Limb (tissue), 2 donors: ENCODE results near the gene ZDHHC1.
"Not testable (repeated sequence)": the region's sequence is repeated elsewhere in the genome, so short reads cannot be mapped to it uniquely, and the experiment has no call there.

Experiments
- DNase-seq, 2 donors: peaks; one replicate each; pipeline ENCODE4 v3.0.0-alpha.2; 2016; ENCODE audit errors: extremely low spot score in 2 of 2

ZDHHC1 gene

GRCh38 chr16:67394155-67395104 is 21.8 kb downstream of the ZDHHC1 start:
- peak in 1 of 2 donors; percentile 69 for DNase-seq

GRCh38 chr16:67393788-67394154 is 22.5 kb downstream of the ZDHHC1 start:
- DNase-seq = no peak

DNA sequence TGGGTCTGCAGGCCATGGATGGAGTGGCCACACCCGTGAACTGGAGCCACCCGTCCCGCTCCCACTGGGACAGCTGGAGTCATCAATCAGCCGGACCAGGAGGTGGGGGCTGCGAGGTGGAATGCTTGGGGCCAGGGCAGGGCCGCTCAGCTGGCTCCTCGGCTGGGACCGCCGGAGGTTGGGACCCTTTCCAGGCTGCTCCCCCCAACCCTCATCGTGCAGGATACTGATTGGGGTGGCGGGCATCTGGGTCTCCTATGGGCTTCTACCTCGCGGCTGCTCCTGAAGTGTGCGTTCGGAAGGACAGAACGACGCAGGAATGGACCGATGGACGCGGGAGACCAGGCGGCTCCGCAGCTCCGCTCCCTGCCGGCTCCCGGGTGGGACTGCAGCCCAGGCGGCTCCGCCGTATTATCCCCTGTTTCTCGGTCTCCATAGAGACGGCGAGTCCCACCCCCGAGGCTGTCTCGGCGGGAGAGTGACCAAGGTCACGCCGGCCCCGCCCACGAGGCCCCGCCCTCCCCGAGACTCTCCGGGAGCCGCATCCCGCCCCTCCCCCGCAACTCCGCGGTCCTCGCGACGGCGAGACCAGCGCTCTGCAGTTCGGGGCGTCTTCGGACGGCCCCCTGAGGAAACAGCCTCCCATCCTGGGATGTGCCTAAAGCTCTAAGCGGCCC is 23.0 kb downstream of the ZDHHC1 start, which contains the start of gene TPPP3:
Gene TPPP3 (minus strand): TSS at position 388 of the 677 bp plus-strand sequence. CDS start 2,387 bp downstream, outside the sequence.
- peak; percentile 83 to 90 for DNase-seq

DNA sequence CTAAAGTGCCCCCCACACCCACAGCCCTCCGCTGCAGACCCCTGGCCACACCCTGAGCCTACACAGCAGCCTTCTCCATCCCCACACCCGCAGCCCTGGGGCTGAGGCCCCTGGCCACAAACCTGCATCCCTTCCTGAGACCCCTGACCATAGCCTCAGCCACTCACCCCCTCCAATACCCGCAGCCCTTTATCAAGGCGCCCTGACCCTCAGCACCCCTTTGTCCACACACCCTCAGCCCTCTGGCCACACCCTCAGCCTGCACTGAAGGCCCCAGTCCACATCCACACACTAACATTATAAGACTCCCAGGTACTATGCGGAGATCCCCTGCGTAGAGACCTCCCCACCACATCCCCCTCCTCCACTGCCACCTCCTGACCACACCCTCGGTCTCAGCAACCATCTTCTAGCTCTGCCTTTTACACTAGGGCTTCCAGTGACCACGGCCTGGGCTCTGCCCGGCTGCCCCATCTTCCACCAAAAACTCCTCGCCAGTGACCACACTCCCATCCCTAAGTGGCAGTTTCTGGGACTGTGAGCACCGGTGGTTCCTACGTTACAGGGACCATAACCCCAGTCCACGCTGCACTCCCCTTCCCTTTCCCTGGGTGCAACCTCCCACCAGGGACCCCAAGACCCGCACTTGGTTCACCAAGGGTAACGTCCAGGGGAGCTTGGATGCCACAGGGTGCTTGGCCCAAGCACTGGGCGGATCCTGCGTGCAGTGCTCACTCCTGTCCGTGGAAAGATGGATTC is 23.8 kb downstream of the ZDHHC1 start:
- DNase-seq = peak in 1 of 2 donors; percentile 38

DNA sequence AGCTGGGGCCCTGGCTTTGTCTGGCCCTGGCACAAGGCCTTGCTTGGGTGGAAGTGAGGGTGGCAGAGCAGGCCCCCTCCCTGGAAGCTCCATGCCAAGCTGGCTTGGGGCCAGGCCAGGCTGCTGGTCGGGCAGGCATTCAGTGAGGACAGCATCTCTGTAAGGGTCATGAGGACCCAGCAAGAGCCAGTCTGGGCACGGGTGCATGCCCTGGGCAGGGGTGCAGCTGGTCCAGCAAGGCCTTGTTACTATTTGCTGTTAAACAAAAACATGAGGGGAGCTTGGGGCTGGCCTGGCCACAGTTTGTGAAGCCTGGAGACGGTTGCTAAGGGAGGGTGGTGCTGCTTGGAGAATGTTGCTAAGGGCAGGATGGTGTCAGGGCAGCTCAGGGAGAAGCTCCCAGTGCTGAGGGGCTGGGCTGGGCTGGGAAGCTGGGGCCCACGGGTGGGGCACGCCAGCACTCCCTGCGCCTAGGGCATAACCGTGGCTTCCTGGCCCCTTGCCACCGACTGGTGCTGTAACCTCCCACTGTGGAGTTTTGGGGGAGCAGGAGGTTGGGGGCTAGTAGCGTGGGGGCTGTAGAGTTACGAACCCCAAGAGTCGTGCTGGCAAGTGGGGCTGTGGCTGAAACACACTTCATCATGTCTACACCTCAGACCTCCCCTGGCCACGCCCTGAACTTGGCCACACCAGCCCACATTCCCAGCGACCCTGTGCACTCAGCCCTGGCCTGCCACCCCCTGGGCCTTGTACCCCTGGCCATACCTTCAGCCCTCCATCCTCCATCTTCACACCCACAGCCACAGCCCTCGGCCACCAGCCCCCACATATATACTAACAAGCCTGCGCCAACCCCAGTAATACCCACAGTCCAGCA is 24.6 kb downstream of the ZDHHC1 start:
- peak in 1 of 2 donors; percentile 62 for DNase-seq

DNA sequence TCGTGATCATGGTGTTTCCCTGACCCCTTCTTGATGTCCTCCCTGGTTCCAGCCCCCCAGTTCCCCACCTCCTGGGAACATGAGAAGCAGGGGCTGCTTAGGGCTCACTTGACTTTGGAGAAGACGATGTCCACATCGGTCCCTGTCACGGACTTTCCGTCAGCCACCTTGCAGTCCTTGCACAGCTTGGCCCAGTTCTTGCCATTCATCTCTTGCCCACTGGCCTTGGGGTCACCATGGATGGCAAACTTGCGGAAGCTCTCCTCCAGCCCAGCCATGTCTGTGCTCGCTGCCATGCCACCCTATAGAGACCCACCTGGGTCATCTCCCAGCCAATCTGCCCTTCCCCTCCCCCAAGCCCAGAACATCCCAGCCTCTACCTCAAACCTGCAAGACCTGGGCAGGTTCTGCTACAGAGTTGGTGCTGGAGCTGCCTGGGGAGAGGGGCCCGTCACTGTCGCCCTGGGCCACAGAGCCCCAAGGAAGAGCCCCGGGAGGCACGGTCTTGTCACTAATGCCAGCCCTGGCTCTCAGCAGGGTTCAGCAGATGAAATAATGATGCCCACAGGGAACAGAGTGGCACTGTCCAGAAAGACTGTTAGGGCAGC is 25.4 kb downstream of the ZDHHC1 start:
- no peak for DNase-seq

DNA sequence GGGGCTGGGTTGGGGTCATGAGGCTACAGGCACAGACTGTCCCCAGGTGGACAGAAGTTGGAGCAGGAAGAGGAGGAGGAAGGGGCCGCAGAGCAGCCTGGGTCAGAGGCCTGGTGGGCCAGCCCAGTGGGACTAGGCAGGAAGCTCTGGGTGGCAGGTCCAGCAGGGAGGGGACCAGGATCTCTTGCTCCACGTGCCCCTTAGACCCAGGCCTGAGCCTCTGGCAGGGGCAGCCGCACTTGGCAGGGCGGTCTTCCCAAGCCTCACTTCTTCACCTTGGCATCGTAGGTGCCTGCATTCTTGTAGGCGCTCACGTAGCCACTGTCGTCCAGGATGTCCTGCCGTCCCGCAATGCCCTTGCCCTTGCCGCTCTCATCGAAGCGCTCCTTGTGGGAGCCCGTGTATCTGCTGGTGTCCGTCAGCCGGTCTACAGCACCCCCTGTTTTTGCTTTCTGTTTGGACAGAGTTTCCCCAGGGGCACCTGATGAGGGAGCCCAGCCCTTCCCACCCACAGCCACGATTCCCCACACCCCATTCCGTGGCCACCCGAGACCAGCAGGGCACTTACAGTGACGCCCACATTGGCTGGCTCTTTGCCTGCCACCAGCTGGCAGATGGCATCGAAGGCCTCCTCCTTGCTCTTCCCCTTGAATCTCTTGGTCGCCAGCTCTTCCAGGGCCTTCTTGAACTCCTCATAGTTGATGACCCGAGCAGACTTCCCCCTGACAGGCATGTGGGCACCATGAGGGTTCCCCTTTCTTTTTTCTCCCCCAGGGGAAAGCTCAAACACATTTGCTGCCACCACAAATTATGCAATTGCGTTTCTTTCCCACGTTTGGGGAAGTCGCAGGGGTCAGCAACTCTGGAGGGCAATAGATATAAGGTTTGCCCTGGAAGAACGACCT is 26.1 kb downstream of the ZDHHC1 start:
- no peak for DNase-seq

GRCh38 chr16:67388591-67388990 is 27.7 kb downstream of the ZDHHC1 start:
- no peak for DNase-seq

DNA sequence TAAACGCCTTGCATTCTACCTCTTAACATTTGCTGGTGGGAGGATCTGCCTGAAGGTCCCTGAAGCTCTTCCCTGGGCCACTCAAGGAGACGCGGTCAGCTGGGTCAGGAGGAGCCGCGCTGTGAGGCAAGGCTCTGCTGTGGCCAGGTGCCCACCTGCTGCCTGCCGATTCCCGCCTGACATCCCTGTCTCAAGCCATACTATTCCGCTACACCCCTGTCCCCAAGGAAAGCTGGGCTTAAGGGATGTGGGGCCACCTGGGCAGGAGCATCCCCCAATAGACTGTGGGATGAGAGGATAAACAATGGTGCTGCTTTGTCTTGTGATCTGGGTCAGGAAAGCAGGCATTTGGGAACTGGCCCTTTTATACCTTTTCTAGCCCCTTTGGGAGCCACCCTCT is 28.1 kb downstream of the ZDHHC1 start:
- no peak for DNase-seq

DNA sequence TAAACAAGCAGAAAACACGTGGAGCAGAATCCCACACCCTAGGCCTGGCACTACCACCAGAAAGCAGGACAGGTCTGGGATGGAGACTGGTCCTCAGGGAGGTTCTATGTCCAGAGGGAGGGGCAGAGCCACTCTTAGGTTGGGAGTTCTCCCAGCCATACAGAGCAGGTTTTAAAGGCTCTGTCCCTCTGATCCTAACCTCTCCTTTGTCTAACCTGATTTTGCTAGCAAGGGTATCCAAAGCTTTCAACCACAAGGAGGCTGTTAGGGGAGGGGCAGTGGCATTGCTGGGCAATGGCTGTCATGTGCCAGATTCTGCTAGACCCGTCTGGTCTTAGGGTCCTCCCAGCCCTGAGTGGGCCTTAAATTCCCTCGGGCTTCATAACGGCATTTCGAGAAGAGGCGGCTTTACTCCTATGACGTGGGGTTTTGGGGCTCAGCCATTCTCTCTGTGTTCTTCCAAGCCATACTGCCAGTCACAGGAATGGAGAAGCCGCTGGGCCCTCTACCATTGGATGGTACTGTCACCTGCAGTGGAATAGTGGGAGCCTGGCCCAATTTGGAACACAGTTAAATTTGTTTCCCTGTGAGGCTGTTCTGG is 28.7 kb downstream of the ZDHHC1 start:
- DNase-seq = no peak

GRCh38 chr16:67386861-67387455 is 29.3 kb downstream of the ZDHHC1 start:
- no peak for DNase-seq

DNA sequence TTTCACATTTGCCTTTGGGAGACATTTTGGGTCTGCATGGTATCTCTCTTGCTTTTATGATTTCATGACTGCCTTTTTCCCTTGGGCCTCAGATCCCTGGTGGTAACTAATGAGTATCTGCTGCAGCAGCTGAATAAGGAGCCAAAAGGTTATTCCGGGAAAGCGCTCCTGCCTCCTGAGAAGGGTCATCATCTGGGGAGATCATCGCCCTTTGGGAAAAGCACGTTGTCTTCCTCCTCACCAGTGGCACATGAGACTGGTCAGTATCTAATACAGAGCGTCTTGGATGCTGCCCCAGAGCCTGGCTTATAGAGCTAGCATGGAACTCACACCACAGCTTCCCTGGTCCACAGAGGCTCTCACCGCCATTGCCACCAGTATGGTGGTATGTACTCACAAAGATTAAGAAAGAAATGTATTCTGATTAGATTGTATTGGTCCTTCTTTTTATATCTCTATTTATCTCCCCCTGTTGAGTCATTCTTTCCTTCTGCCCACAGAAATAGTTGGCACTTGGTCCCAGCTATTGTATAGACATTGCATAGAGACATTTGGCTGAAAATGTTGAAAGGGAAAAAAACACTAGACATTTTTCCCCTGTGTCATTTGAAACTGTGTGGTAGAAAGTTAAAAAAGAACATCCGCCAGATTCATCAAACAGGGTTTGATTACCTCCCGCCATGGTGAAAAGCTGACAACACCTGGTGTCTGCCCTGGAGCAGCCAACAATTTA is 31.3 kb downstream of the ZDHHC1 start:
- DNase-seq = no peak

DNA sequence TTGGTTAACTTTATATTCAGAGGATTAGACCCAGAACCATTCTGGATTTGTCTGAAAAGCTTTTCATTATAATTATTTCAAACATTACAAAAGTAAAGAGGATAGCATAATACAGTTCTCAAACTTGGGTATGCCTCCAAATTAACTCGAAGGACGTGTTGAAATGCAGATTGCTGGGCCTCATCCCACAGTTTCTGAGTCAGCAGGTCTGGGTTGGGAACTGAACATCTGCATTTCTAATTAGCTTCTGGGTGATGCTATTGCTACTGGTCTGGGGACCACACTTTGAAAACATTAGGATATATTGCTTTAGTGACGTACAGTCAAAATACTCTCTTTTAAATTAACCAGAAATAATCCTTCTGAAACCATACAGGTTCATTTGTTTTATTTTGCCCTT is 33.0 kb downstream of the ZDHHC1 start:
- no peak for DNase-seq

DNA sequence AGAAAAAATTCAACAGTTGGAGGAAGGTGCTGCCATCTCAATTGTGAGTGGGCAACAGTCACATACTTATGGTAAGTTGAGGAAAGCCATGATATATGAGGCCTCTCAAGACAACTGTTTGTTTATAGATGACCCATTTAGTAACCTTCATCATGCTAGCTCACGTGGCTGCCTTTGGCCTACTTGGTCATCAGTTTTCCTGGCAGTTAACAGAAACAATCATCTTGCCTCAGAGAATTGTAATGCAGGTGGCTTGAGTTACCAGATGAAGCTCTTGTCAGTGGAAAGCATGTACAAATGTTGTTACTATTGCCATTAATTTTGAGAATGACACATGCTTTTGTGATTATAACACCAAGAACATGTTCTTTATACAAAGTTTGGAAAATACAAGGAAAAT is 37.6 kb downstream of the ZDHHC1 start:
- DNase-seq = no peak

DNA sequence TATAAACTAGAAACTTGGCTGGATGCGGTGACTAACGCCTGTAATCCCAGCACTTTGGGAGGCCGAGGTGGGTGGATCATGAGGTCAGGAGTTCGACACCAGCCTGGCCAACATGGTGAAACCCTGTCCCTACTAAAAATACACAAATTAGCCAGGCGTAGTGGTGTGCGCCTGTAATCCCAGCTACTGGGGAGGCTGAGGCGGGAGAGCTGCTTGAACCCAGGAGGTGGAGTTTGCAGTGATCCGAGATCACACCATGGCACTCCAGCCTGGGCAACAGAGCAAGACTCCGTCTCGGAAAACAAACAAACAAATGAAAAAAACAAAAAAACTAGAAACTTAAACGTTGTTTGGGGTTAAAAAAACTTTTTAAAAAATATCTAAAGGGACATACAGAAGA is 40.3 kb downstream of the ZDHHC1 start:
- not testable (repeated sequence) for DNase-seq

- no peak for DNase-seq
Measured at GRCh38 chr16:67372664-67373063, 43.6 kb downstream of the ZDHHC1 start.

DNA sequence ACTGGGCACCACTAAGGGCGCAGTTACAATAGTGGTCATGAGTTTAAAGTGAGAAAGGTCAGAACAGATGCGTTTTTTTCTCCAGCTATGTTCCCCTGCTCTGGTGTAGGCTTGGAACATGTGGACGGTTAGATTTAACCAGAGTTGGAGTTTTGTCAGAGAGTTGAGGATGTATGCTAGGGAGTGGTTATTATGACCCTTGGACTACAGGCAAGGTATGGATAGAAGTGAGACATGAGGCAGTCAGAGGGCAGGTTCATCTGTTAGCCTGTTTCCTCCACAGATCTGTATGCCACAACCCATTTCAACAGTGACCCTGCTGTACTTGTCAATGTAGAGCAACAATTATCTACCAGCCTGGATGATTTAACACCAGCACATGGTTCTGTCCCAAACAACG is 45.6 kb downstream of the ZDHHC1 start:
- no peak for DNase-seq
